DND-41 (cell line): ENCODE data around the gene LSM14A.

ENCODE experiments used
- ATAC-seq: fragments of 200-7000 bp; cut with Tn5 transposase; 3 replicates; pipeline ENCODE4 v1.9.1; 2021; ENCODE audit warnings: low read depth; ENCODE audit not compliant: insufficient read depth
- DNase-seq: peaks from one replicate; pipeline ENCODE4 v3.0.0-alpha.2; 2020
- H2AFZ ChIP-seq: 2 replicates; pipeline ENCODE4 v1.6.0; 2012; ENCODE audit warnings: low read depth, low read length
- H3K27ac ChIP-seq: 2 replicates; pipeline ENCODE4 v1.5.1; 2012; ENCODE audit warnings: low read length, inconsistent platforms
- H3K27me3 ChIP-seq: fragments of 200-600 bp; sonication (generic); 2 replicates; pipeline ENCODE4 v1.6.0; 2012; ENCODE audit warnings: low read length, mild to moderate bottlenecking, inconsistent platforms; ENCODE audit not compliant: insufficient read depth, poor library complexity
- H3K36me3 ChIP-seq: 2 replicates; pipeline ENCODE4 v1.5.1; 2012; ENCODE audit warnings: low read length, inconsistent platforms; ENCODE audit not compliant: insufficient read depth
- H3K4me1 ChIP-seq: 2 replicates; pipeline ENCODE4 v1.5.1; 2012; ENCODE audit warnings: mild to moderate bottlenecking, low read length; ENCODE audit not compliant: insufficient read depth
- H3K4me2 ChIP-seq: 2 replicates; pipeline ENCODE4 v1.6.0; 2012; ENCODE audit warnings: mild to moderate bottlenecking, moderate library complexity, low read length, inconsistent platforms; ENCODE audit not compliant: insufficient read depth
- H3K4me3 ChIP-seq, 2 experiments: fragments of 200-600 bp in 1 of 2; shearing (Covaris generic) in 1 of 2; 2 replicates each; pipeline ENCODE4 v1.5.1; 2012 to 2016; ENCODE audit warnings: inconsistent platforms in 2 of 2, low read length in 2 of 2, mild to moderate bottlenecking in 2 of 2, low read depth in 1 of 2, moderate library complexity in 1 of 2
- H3K79me2 ChIP-seq: 2 replicates; pipeline ENCODE4 v1.6.0; 2012; ENCODE audit warnings: low read length, inconsistent platforms; ENCODE audit not compliant: insufficient read depth
- H3K9ac ChIP-seq: 2 replicates; pipeline ENCODE4 v1.6.0; 2012; ENCODE audit warnings: low read depth, mild to moderate bottlenecking, inconsistent platforms, low read length, moderate library complexity
- H3K9me3 ChIP-seq: 2 replicates; pipeline ENCODE4 v1.5.1; 2012; ENCODE audit warnings: low read length, moderate library complexity, mild to moderate bottlenecking, inconsistent platforms; ENCODE audit not compliant: insufficient read depth, severe bottlenecking
- H4K20me1 ChIP-seq: 2 replicates; pipeline ENCODE4 v1.6.0; 2012; ENCODE audit warnings: low read length; ENCODE audit not compliant: insufficient read depth
- EZH2 ChIP-seq: IDR thresholded peaks from 3 replicates; pipeline ENCODE4 v1.6.1; 2012; ENCODE audit warnings: borderline replicate concordance, low read depth, mild to moderate bottlenecking, moderate library complexity, low read length, inconsistent platforms; ENCODE audit not compliant: severe bottlenecking
- TF ChIP-seq, protein P1 (sequence below): IDR thresholded peaks from 2 replicates; pipeline ENCODE4 v1.5.1; 2012; ENCODE audit warnings: borderline replicate concordance, low read length, moderate library complexity, mild to moderate bottlenecking; ENCODE audit not compliant: poor library complexity, severe bottlenecking; ENCODE audit errors: extremely low read depth

The LSM14A gene

DNA sequence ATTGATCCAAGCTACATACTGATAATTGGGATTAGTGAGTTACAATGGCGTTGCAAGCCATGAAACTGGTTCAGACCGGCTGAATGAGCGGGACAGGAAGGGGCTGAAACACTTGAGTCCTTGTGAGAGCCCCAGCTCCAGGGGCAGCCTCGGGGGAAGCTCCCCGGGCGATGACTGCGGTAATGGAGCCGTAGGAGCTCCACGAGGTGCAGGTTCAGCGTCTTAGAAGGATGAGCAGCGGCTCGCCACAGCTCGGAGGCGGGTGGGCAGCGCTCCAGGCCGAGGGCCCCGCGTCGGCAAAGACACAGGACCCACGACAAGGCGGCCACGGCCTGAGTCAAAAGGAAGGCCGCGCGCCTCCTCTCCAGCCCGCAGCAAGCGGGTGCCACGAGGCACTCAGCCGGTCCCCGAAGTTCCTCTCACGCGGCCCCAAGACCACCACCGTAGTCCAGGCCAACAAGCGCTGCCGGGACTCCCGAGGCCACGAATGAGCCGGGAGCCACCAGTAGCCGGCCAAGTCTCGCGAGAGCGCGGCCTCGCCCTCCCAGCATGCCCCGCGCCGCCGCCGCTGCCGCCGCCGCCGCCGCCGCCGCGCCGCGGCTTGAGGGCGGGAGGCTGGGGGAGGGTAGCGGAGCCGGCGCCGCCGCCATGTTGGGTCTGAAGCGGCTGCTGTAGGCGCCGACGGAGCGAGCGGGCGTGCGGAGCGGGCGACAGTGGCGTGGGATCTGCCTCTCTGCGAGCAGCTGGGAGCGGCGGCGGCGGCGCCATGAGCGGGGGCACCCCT is at the start of gene LSM14A:
Gene LSM14A, plus strand, starts transcription at position 628 of the 784 bp plus-strand sequence. Its CDS starts 139 bp downstream, at position 767.
- DNase-seq, result peak; percentile 91
- H3K9me3 ChIP-seq, result no peaks in the 10 kb centered on the region
- peak within 1 kb of the TSS; percentile 91 for H3K4me2 ChIP-seq
- H3K4me3 ChIP-seq, result peak within 1 kb of the TSS; percentile 76 to 96
- peaks cover 33% of the 10 kb centered on the region for H4K20me1 ChIP-seq
- peaks cover 56% of the 10 kb centered on the region for H3K79me2 ChIP-seq
- peak within 1 kb of the TSS; percentile 87 for H3K27ac ChIP-seq
- peaks cover 27% of the 10 kb centered on the region for H3K36me3 ChIP-seq
- TF ChIP-seq, protein P1, sequence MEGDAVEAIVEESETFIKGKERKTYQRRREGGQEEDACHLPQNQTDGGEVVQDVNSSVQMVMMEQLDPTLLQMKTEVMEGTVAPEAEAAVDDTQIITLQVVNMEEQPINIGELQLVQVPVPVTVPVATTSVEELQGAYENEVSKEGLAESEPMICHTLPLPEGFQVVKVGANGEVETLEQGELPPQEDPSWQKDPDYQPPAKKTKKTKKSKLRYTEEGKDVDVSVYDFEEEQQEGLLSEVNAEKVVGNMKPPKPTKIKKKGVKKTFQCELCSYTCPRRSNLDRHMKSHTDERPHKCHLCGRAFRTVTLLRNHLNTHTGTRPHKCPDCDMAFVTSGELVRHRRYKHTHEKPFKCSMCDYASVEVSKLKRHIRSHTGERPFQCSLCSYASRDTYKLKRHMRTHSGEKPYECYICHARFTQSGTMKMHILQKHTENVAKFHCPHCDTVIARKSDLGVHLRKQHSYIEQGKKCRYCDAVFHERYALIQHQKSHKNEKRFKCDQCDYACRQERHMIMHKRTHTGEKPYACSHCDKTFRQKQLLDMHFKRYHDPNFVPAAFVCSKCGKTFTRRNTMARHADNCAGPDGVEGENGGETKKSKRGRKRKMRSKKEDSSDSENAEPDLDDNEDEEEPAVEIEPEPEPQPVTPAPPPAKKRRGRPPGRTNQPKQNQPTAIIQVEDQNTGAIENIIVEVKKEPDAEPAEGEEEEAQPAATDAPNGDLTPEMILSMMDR, result no peak
- TF ChIP-seq EZH2, result no peak
- H3K4me1 ChIP-seq, result peaks cover 47% of the 10 kb centered on the region
- H3K27me3 ChIP-seq, result no peaks in the 10 kb centered on the region
- H3K9ac ChIP-seq, result peak within 1 kb of the TSS; percentile 92
- peak; percentile 85 for ATAC-seq
- H2AFZ ChIP-seq, result peak within 1 kb of the TSS; percentile 93

- no peak overlapping the region for H3K27ac ChIP-seq
- H2AFZ ChIP-seq, result no peak overlapping the region
- H3K9me3 ChIP-seq, result no peaks in the 10 kb centered on the region
- H3K9ac ChIP-seq, result no peak overlapping the region
- no peaks in the 10 kb centered on the region for H3K79me2 ChIP-seq
- no peaks in the 10 kb centered on the region for H3K36me3 ChIP-seq
- no peaks in the 10 kb centered on the region for H4K20me1 ChIP-seq
- no peak overlapping the region for H3K4me2 ChIP-seq
- DNase-seq (no peak), ATAC-seq (no peak)
- H3K4me3 ChIP-seq, result no peak overlapping the region
- TF ChIP-seq, protein P1, result no peak
- TF ChIP-seq EZH2, result no peak
- H3K4me1 ChIP-seq, result no peaks in the 10 kb centered on the region
- peaks cover 5% of the 10 kb centered on the region for H3K27me3 ChIP-seq
These were observed 47.5 kb upstream of the LSM14A start for GRCh38 chr19:34124828-34125227.

- peaks cover 5% of the 10 kb centered on the region for H3K27me3 ChIP-seq
- H3K4me3 ChIP-seq, result no peak overlapping the region
- no peaks in the 10 kb centered on the region for H3K36me3 ChIP-seq
- no peak overlapping the region for H3K27ac ChIP-seq
- H3K4me2 ChIP-seq, result no peak overlapping the region
- no peak for DNase-seq
- no peak for ATAC-seq
- H3K9ac ChIP-seq, result no peak overlapping the region
- no peaks in the 10 kb centered on the region for H3K9me3 ChIP-seq
- H3K79me2 ChIP-seq, result no peaks in the 10 kb centered on the region
- H2AFZ ChIP-seq, result no peak overlapping the region
- TF ChIP-seq, protein P1, result no peak
- no peak for TF ChIP-seq EZH2
- no peaks in the 10 kb centered on the region for H4K20me1 ChIP-seq
- H3K4me1 ChIP-seq, result no peaks in the 10 kb centered on the region
These were observed 45.3 kb upstream of the LSM14A start for GRCh38 chr19:34126966-34127365.
